HG02588 (cell line): ENCODE data around the gene BNC2.

Experiments
- ATAC-seq: cut with Tn5 transposase; IDR thresholded peaks from one replicate; pipeline ENCODE4 v1.9.1; 2021; ENCODE audit warnings: mild to moderate bottlenecking, moderate library complexity; ENCODE audit not compliant: unreplicated experiment

BNC2 gene

DNA sequence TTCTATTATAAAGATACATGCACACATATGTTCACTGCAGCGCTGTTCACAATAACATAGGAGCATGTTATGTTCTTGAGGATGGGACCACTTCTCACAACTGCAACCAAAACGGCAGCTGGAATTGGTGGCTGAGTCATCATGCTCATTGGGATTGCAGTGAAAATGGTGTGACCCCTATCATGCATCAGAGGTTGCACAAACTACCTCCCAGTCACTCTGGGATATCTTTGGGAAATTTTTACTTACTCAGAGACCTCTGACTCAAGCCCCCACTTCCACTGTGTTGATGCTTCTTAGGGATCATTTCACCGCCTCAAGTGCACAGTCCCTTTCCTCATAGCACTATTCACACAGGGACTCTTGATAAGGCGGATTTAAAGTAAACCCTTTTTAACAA lies 474.1 kb downstream of the BNC2 start:
- ATAC-seq: no peak

DNA sequence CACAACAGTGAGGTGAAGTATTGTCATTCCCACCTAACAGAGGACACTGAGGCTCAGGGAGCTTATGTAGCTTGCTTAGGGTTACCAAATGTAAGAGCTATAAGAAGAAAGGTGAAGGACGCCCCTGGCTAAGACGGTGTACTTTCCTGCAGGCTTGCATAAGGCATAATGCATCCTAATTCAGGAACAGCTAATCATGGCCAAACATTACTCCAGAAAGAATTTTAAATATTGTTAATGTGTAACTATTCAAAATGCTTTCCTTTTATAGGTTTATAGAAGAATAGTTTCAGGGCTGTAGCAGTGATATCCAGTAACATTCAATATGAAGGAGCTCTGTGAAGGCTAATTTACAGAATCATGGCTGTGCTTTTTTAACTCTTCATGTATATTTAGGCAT lies 479.1 kb downstream of the BNC2 start:
- ATAC-seq: no peak

DNA sequence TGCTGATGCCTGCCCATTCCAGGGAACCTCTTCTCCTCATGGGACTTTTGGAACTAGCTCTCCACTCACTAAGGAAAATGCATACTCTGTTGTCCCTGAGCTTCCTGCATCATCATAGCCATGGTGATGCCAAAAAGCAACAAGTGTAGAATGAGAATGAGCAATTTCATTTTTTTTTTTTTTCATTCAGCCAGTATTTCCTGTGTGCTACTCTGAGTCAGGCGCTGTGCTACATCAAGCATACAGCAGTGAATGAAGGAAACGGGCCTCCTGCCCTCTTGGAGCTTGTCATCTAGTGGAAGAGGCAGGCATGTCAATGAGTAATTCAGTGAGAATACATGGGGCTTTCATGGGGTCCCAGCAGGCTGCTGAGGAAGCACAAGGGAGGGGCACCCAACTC lies 483.1 kb downstream of the BNC2 start:
- ATAC-seq: no peak

DNA sequence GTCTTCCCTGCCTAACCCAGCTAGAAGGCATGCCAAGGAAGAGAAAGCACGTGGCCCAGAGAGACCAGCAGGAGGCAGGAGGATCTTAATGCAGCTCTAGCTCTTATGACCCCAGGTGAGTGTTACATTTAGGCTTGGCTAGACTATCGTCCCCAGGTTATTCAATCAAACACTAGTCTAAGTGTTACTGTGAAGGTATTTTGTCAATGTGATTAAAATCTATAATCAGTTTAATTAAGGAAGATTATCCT lies 483.7 kb downstream of the BNC2 start:
- no peak for ATAC-seq

DNA sequence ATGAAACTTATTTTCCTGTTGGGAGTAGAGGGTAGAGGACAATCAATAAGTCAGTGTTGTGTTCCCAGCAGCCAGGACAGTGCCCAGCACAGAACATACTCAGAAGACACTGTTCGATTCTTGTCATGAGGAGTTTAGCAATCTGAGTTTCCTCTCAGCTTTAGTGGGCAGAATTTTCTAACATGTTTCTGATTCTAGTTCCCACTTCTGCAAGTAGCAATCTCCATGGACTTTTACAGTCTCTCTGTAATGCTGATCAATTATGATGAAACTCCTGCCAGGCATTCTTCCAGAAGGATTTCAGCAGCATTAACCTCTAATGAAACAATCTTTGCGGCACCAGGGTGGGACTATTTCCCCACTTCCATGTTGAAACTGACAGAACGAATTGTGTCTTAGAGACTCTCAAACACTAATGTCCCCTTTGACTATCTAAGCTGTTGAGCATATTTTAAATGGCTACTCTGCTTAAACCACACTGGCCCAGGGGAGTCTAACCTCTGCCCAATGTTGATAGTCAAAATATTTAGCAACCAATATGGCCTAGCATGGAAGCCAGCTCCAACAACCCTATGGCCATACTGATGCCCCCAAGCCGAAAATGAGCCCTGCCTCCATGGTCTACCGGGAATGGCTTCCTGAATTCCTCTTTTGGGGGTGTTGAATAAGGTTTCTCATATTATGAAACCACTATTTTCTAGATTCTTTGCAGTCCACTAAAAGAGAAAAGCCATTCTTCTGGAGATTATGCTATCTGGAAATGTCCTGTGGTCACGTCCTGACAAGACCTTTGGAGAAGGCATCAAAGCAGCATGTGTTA lies 484.3 kb downstream of the BNC2 start:
- no peak for ATAC-seq

DNA sequence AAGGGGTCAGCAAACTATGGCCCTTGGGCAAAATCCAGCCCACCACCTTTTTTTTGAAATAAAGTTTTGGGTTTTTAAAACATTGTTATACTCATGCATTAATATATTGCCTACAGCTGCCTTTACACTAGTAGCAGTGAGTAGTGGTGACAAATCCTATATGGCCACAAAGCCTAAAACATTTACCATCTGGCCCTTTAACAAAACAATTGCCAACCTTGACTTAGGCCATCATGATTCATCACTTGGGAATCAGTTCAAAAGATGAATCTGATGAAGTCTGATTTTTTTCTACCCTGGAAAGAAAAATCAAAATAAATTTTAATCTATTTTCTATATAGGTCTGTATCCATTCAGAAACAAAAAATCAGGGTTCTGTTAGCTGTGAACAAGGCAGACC lies 484.9 kb downstream of the BNC2 start:
- ATAC-seq: no peak

DNA sequence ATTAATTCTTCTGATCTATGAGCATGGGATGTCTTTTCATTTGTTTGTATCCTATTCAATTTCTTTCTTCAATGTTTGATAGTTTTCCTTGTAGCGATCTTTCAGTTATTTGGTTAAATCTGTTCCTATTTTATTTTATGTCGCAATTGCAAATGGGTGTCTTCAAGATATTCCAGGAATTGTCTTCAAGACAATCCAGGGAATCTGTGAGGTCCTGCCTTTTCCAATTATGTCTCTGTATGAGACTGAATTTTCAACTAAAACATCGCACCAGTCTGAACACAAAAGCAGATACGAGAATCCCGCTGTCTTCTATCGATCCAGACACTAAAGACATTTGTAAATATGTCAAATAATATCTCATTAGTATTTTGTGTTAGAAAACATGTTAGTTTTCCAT lies 485.5 kb downstream of the BNC2 start:
- ATAC-seq: no peak

DNA sequence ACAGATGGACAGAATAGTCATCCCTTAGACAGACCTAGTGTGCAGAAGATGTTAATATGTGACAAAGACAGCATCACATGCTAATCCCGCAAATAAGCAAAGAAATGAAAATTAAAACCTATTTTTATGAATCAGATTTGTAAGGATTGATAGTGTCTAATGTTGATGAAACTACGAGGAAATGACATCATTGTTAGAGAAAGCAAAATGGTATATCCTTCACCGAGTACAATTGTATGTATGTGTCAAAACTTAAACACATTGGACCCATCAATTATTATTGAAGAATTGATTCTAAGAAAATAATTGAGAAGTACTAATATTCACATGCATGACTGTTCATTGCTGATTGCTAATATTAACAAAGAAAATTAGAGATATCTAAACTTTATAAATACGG lies 493.2 kb downstream of the BNC2 start:
- ATAC-seq: no peak

DNA sequence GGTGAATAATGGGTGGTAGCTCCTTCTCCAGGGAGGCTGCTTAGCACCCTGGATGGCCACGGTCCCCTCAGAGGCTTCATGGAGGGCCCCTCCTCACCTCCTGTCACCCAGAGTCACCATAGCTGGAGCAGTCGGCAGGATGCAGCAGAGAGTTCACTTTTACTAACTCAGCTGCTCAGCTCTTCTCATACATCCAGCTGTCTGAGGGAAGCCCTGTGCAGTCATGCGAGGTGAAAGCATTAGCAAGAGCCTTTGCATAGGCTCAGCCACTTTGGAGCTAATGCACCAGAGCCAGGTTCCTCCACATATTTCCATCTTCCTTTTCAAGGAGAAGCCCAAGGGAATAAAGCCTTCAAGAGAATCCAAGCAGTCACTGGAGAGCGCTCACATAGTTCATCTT lies 499.2 kb downstream of the BNC2 start:
- ATAC-seq: no peak

DNA sequence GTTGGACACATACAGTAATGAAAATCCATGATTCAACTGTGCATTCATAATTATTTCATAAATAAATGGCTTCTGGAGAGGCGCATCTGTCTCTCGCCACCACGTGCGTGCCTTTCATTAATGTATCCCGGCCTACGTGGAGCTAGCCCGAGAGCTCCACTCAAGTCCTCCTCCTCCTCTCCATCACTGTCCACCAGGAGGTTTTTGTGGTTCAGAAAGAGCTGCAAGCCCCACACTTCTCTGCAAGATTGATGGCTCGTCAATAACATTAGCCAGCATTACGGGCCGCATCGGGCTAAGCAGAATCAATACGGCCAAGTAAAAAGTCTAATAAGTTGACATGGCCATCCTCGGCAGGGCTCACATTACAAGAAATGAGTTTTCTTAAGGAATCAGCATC lies 499.8 kb downstream of the BNC2 start:
- no peak for ATAC-seq

DNA sequence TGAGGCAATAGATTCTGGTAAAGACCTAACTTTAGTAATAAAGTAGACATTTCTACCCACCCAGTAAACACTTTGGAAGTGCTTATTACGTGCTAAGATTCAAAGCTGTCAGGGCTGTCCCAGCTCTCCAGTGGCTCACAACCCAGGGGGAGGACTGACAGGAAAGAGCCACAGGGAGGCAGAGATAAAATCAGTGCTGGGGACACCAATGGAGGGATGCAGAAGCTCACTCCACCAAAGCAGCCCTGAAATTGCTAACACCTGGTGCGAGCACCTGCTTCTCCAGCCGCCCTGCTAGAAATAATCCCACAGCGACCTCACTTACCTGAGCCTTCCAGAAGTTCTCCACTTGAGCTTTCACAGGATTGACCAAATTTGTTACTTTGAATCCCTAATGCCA lies 501.0 kb downstream of the BNC2 start:
- no peak for ATAC-seq

DNA sequence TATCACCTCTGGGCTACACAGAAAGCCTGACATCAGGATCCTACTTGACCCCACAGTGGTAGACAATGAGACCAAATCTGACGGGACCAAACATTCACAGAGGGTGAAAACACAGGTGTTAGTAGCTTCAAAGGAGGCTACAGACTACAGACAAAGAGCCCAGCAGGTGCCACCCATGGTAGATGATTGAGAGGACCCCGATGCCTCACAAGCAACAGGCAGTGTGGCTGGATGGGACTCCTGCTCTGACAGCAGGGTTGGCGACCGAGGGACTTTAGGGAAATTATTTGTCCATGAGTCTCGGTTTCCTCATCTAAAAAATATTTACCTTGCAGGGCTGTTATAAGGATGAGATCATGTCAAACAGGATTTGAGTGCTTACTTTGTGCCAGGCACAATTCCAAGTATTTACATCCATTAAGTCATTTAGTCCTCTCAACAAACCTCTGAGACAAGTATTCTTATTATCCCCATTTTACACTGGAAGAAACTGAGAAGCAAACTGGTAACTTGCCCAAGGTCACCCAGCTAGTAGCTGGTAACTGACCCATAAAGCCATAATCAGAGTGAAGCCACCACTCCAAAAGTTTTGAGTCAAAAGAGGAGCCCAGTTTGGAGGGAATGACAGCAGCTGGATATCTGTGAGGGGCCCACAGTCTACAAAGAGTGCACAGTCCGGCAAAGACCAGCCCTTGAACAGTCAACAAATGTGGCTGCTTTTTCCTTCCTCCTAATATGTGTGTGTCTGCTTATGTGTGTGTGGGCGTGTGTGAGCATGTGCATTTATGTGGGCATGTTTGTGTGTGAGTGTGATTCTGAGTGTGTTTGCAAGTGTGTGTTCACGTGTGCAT lies 502.0 kb downstream of the BNC2 start:
- ATAC-seq: no peak

DNA sequence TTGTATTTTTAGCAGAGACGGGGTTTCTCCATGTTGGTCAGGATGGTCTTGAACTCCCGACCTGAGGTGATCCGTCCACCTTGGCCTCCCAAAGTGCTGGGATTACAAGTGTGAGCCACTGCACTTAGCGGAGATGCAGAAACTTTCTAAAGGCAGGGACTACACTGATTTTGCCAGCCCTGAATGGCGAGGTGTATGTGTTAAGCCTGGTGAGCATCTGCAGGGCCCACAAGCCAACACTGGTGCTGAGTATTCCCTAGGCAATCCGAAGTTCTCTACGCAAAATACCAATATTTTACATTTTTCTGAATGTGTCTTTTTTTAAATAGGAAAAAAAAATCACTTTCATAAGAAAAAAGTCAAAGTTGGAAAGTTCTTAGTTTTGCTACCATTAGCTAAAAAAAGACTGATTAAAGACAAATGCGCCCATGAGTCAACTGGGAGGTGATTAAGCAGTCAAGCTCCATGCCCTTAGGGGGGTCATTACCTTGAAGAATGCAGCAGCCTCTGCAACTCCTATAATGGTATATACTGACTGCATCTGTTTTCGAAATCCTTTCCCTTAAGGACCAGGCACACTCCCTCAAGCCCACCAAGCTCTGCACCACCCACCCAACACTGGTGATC lies 502.8 kb downstream of the BNC2 start:
- ATAC-seq: no peak

DNA sequence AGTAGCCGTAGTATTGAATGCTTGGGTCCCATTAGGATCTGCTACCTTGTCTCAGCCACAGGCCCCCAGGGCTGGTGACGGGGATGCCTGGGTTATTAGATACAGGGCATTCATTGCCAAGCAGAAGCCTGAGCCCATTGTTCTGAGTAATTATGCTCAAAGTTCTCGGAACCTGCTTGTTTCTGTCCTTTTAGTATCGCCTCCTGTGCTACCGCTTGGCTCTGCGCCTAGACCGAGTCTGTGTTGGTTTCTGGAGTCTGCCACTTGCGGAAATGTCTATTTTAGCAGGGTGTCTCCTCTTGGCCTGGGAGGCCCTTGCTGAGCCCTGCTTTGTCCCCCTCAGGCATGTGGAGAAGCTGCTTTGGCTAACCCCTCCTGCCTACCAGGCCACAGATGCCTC lies 506.1 kb downstream of the BNC2 start:
- no peak for ATAC-seq

DNA sequence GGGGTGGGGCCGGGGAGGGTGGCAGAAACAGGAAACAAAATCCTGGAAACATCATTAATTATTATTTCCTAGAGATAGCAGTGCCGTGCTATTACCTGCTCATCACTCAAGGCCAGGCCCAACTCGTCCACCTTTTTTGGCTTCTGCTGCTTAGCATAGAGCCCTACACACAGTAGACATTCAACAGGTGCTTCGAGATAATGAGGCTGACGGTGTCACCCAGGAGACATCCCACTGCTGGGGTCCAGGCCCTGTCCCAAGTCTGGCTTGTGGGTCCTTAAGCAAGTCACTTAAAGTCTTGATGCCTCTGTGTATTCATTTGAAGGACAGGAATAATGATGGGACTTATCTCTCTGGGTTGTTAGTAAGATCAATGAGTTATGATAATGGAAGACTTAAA lies 506.6 kb downstream of the BNC2 start:
- no peak for ATAC-seq

DNA sequence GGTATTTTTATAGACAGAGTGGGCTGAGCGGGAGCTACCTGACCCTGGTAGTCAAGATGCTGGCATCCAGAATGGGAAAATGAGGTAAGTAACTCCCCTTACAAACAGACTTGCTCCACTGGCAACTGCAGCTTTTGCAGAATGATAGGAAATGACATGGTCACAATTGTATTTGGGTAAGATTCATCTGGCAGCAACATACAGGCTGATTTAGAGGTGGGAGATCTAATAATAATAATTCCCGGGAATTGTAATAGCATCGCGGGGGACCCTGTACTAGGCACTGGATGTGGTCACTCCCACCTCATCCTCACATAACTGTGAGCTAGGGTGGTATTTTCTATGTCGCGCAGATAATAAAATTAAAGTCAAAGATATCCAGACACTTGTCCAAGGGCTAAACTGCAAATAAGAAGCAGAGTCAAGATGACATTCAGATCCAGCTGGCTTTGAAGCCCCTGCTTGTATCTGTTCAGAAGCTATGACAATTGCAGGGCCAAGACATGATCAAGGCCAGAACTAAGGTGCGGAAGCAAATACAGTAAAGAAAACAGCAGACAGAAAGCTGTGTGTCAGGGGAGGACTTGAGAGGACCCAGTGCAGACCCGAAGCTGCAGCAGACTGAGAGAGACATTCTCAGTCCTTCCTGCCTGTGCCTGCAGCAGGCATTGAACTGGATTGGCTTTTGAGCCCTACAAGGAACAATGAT lies 507.2 kb downstream of the BNC2 start:
- no peak for ATAC-seq

DNA sequence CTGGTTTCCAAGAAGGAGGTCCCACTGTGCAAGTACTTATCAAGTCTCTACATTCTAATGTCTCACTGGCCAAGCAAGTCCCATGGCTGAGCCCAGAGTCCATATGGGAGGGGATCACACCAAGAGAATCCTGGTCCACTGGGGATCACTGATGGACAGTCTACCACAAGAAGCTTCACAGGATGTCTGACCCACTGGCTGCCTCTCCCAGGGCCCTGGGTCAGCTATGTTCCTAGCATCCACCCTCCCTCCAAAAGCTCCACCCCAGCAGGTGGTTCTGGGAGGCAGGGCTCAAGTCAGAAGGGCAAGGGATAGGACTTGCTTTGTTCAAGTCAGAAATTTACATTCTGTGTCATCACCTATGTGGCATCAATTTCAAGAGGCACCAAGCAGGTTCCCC lies 508.5 kb downstream of the BNC2 start:
- ATAC-seq: no peak

DNA sequence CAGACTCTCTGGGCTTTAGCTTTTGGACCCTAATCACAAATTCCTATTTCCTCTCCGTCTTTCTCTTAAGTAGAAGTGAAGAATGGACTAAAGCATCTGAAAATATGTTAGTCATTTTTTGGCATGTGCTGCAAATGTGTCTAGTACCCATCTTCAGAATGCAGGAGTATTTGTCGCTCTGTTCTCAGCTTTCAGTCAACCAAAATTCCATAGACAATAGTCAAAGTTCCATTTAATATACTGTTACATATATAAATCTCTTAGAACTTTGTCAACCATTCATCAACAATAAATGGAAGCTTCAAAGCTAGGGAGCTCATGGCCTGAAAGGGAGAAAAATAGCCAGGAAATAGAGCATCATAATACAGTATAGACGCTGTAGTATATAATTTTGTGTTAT lies 509.4 kb downstream of the BNC2 start:
- no peak for ATAC-seq

DNA sequence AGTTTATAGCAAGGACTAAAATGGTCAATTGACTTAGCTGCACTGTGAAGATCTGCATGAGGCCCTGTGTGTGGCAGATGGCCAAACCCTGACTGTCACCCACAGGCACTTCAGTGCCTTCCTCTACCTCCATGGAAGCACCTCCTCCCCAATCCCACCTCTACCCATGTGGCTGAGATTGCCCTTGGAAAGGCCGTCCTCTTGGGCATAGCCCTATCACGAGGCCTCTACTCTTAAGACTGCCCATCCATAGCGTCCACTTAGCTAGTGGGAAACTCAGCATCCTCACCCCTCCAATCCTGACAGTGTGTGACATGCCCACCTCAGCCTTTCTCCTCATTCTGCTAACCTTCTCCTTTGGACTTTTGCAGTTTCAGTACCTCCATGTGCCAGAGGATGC lies 510.2 kb downstream of the BNC2 start:
- ATAC-seq: no peak
